Keratinocyte (primary cell): ENCODE measurements around the gene GINS2. TPM values are rescaled to one million over a fixed set of nuclear protein-coding genes. Genes with fewer than 3 reads are reported as not detected.

Source experiments
- DNase-seq: peaks from one replicate; pipeline ENCODE4 v3.0.0-alpha.2; 2011; ENCODE audit warnings: low read depth, missing footprints, low spot score
- FAIRE-seq: peaks from 2 replicates; lab custom pipeline; 2011; peaks lifted over from hg19 to GRCh38; lab: Jason Lieb, UNC
- H2AFZ ChIP-seq: 2 replicates; pipeline ENCODE4 v1.6.0; 2012; ENCODE audit warnings: low read length, control low read depth, inconsistent platforms; ENCODE audit not compliant: control insufficient read depth
- H3K27ac ChIP-seq: 2 replicates; pipeline ENCODE4 v1.5.1; 2011; ENCODE audit warnings: low read length; ENCODE audit not compliant: control insufficient read depth, insufficient read depth
- H3K27me3 ChIP-seq: 3 replicates; pipeline ENCODE4 v1.6.0; 2011; ENCODE audit warnings: low read length; ENCODE audit not compliant: control insufficient read depth, insufficient read depth; ENCODE audit errors: extremely low read depth
- H3K36me3 ChIP-seq, 2 experiments: 2 replicates in 1 of 2; 3 replicates in 1 of 2; pipeline ENCODE4 v1.5.1; 2011; ENCODE audit warnings: low read length in 2 of 2, mild to moderate bottlenecking in 1 of 2; ENCODE audit not compliant: control insufficient read depth in 2 of 2, insufficient read depth in 2 of 2; ENCODE audit errors: extremely low read depth in 1 of 2
- H3K4me1 ChIP-seq: 3 replicates; pipeline ENCODE4 v1.5.1; 2011; ENCODE audit warnings: low read length; ENCODE audit not compliant: control insufficient read depth, insufficient read depth; ENCODE audit errors: extremely low read depth
- H3K4me2 ChIP-seq: 3 replicates; pipeline ENCODE4 v1.6.0; 2011; ENCODE audit warnings: low read depth, low read length; ENCODE audit not compliant: control insufficient read depth, insufficient read depth; ENCODE audit errors: extremely low read depth
- H3K4me3 ChIP-seq, 3 experiments: fragments of 200-600 bp in 1 of 3; sonication (generic) in 1 of 3; 2 replicates in 2 of 3; 3 replicates in 1 of 3; pipeline ENCODE4 v1.5.1; 2011 to 2016; ENCODE audit warnings: low read length in 3 of 3, mild to moderate bottlenecking in 3 of 3, control low read depth in 2 of 3, inconsistent platforms in 1 of 3, low read depth in 1 of 3, mixed read lengths in 1 of 3, mixed run types in 1 of 3, moderate library complexity in 1 of 3; ENCODE audit not compliant: control insufficient read depth in 2 of 3, insufficient read depth in 2 of 3; ENCODE audit errors: extremely low read depth in 1 of 3
- H3K79me2 ChIP-seq: 2 replicates; pipeline ENCODE4 v1.6.0; 2012; ENCODE audit warnings: low read length; ENCODE audit not compliant: control insufficient read depth, insufficient read depth
- H3K9ac ChIP-seq: 3 replicates; pipeline ENCODE4 v1.6.0; 2011; ENCODE audit warnings: low read length; ENCODE audit not compliant: control insufficient read depth, insufficient read depth; ENCODE audit errors: extremely low read depth
- H3K9me1 ChIP-seq: 3 replicates; pipeline ENCODE4 v1.6.0; 2011; ENCODE audit warnings: low read length; ENCODE audit not compliant: control insufficient read depth, insufficient read depth; ENCODE audit errors: extremely low read depth
- H3K9me3 ChIP-seq: 2 replicates; pipeline ENCODE4 v1.5.1; 2012; ENCODE audit warnings: low read depth, low read length; ENCODE audit not compliant: control insufficient read depth
- H4K20me1 ChIP-seq: 3 replicates; pipeline ENCODE4 v1.6.0; 2011; ENCODE audit warnings: low read length; ENCODE audit not compliant: control insufficient read depth, insufficient read depth; ENCODE audit errors: extremely low read depth
- EZH2 ChIP-seq: IDR thresholded peaks from one replicate; pipeline ENCODE4 v1.6.1; 2012; ENCODE audit warnings: inconsistent platforms, mild to moderate bottlenecking, low read length, moderate library complexity
- dilution Hi-C: fragments of 300-500 bp; cut with MboI; formaldehyde crosslinking; loops from one replicate; pipeline ENCODE4 v1.7.0; 2020; ENCODE audit warnings: low sequenced_read_pairs; ENCODE audit not compliant: extremely low pct_ligation_motif_present
- polyA plus RNA-seq, 5 experiments: library from polyadenylated mRNA; depleted of rRNA in 3 of 5; stranded (reverse) in 3 of 5; stranded (forward) in 1 of 5; unstranded in 1 of 5; fragments of >200 nt; gene quantifications; 1 replicate in 1 of 5; 2 replicates in 3 of 5; 3 replicates in 1 of 5; pipeline versions ENCODE4 v1.2.1 to v1.2.3, GENCODE V29; 2011 to 2012; ENCODE audit warnings: missing spikeins in 2 of 5, low read depth in 1 of 5, low replicate concordance in 1 of 5
- TF ChIP-seq, protein P1 (sequence below), 3 experiments: IDR thresholded peaks in 1 of 3; conservative IDR thresholded peaks in 1 of 3; optimal IDR thresholded peaks in 1 of 3; 2 replicates in 2 of 3; 3 replicates in 1 of 3; pipeline versions ENCODE3 to v1.5.1; 2011; ENCODE audit warnings: low read length in 3 of 3, mild to moderate bottlenecking in 3 of 3, moderate library complexity in 2 of 3, control low read depth in 1 of 3, inconsistent platforms in 1 of 3; ENCODE audit not compliant: insufficient read depth in 2 of 3; ENCODE audit errors: extremely low read depth in 1 of 3

GINS2 gene
- polyA plus RNA-seq, 1 donor (not counting 4 experiments of a cell fraction or from before 2014, with no cell fraction given), result 11.2 TPM

DNA sequence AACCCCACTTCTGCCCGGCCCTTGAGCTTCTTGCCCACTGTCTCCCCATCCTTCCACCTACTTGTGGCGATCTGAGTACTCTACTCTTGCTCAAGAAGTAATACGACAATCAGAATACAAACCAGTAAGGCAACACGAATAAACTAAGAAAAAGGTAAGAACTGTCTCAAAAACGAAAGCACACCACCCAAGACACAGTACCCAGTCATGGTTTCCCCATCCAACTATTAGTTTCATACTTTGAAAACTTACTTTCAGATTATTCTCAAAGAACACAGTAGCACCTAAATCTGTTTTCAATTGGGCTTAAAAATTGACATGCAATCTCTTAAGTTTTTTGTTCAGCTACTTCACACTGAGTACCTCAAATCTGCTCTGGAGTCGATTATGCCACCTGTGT, 13.9 kb downstream of the GINS2 start:
- no peaks in the 10 kb centered on the region for H3K9me1 ChIP-seq
- peaks cover 18 to 19% of the 10 kb centered on the region in 2 experiments for H3K36me3 ChIP-seq
- dilution Hi-C loops, result no loop called here
- DNase-seq (no peak), FAIRE-seq (no peak)
- H3K4me2 ChIP-seq, result no peak overlapping the region
- no peaks in the 10 kb centered on the region for H3K4me1 ChIP-seq
- H3K9ac ChIP-seq, result no peak overlapping the region
- no peaks in the 10 kb centered on the region for H3K9me3 ChIP-seq
- no peak overlapping the region for H3K27ac ChIP-seq
- no peaks in the 10 kb centered on the region for H3K27me3 ChIP-seq
- no peaks in the 10 kb centered on the region for H4K20me1 ChIP-seq
- H2AFZ ChIP-seq, result no peak overlapping the region
- no peak overlapping the region for H3K4me3 ChIP-seq
- TF ChIP-seq, protein P1, sequence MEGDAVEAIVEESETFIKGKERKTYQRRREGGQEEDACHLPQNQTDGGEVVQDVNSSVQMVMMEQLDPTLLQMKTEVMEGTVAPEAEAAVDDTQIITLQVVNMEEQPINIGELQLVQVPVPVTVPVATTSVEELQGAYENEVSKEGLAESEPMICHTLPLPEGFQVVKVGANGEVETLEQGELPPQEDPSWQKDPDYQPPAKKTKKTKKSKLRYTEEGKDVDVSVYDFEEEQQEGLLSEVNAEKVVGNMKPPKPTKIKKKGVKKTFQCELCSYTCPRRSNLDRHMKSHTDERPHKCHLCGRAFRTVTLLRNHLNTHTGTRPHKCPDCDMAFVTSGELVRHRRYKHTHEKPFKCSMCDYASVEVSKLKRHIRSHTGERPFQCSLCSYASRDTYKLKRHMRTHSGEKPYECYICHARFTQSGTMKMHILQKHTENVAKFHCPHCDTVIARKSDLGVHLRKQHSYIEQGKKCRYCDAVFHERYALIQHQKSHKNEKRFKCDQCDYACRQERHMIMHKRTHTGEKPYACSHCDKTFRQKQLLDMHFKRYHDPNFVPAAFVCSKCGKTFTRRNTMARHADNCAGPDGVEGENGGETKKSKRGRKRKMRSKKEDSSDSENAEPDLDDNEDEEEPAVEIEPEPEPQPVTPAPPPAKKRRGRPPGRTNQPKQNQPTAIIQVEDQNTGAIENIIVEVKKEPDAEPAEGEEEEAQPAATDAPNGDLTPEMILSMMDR (optimal IDR thresholded peaks at IDR 0.05 in 1 of 3, IDR thresholded peaks at IDR 0.05 in 1 of 3, conservative IDR thresholded peaks at IDR 0.05 in 1 of 3; ENCODE audit: extremely low read depth in 1 of 3, insufficient read depth in 2 of 3, low read length in 3 of 3), result no peak
- no peak for TF ChIP-seq EZH2
- H3K79me2 ChIP-seq, result no peaks in the 10 kb centered on the region

DNA sequence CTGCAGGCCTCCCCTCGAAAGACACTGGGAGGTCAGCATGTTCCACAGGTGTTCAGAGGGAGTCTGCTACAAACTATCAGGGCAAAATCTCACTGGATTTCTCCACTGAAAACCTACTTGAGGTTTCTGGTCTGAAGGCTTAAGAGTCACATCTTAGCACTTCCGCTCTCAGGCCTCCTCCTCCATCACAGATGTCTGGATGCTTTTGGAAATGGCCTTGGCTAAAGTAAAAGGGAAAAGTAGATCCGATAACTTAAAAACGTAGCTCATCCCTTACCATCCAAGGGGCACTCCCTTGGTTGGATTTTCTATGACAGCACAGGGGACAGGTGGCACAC, 14.4 kb downstream of the GINS2 start:
- Histone ChIP-seq H3K9me1 (no peaks in the 10 kb centered on the region), H3K36me3 (peaks cover 18 to 19% of the 10 kb centered on the region in 2 experiments), H3K9me3 (no peaks in the 10 kb centered on the region), H3K4me1 (no peaks in the 10 kb centered on the region), H3K4me2 (no peak overlapping the region), H3K79me2 (no peaks in the 10 kb centered on the region), H3K27me3 (no peaks in the 10 kb centered on the region), H3K9ac (no peak overlapping the region), H2AFZ (no peak overlapping the region), H4K20me1 (no peaks in the 10 kb centered on the region), H3K4me3 (no peak overlapping the region), H3K27ac (no peak overlapping the region)
- no peak for TF ChIP-seq EZH2
- TF ChIP-seq, protein P1 (optimal IDR thresholded peaks at IDR 0.05 in 1 of 3, IDR thresholded peaks at IDR 0.05 in 1 of 3, conservative IDR thresholded peaks at IDR 0.05 in 1 of 3; ENCODE audit: extremely low read depth in 1 of 3, insufficient read depth in 2 of 3, low read length in 3 of 3), result no peak
- FAIRE-seq, result no peak
- no peak for DNase-seq
- dilution Hi-C loops, result no loop called here
